Activated CD4-positive, alpha-beta memory T cell treated with anti-CD3 and anti-CD28 coated beads for 36 hours (primary cell): ENCODE measurements around the gene TFDP2. TPM values are rescaled to one million over a fixed set of nuclear protein-coding genes. Genes with fewer than 3 reads are reported as not detected.
A peak's percentile ranks its signal among the peaks of the same experiment; 100 is the strongest.

Experiments used
- CTCF ChIA-PET: fragments of 350-600 bp; sonication (Branson Sonifier 250); formaldehyde crosslinking; loops from one replicate; lab custom pipeline; 2021; ENCODE audit warnings: antibody characterized with exemption, inconsistent platforms; lab: Charles Lee
- POLR2A ChIA-PET: fragments of 350-600 bp; sonication (Branson Sonifier 250); formaldehyde crosslinking; loops from one replicate; lab custom pipeline; 2021; ENCODE audit warnings: antibody characterized with exemption; lab: Charles Lee
- DNase-seq: peaks from one replicate; pipeline ENCODE4 v3.0.0-alpha.2; 2020
- H3K27ac Mint-ChIP-seq: one replicate; pipeline ENCODE4 v1.8.0; 2021; ENCODE audit warnings: mixed read lengths
- H3K27me3 Mint-ChIP-seq: one replicate; pipeline ENCODE4 v1.8.0; 2021; ENCODE audit warnings: mixed read lengths
- H3K36me3 Mint-ChIP-seq: one replicate; pipeline ENCODE4 v1.8.0; 2021; ENCODE audit warnings: mixed read lengths
- H3K4me1 Mint-ChIP-seq: one replicate; pipeline ENCODE4 v1.8.0; 2021; ENCODE audit warnings: low read depth, mixed read lengths
- H3K4me3 Mint-ChIP-seq: one replicate; pipeline ENCODE4 v1.8.0; 2021; ENCODE audit warnings: mild to moderate bottlenecking, mixed read lengths
- H3K9me3 Mint-ChIP-seq: one replicate; pipeline ENCODE4 v1.8.0; 2021; ENCODE audit warnings: mixed read lengths
- intact Hi-C: fragments of 100-400 bp; cut with micrococcal nuclease; formaldehyde crosslinking; loops from one replicate; pipeline ENCODE4 v1.15.1; 2023
- total RNA-seq, 2 experiments: library from RNA; stranded (reverse); gene quantifications; one replicate each; pipeline ENCODE4 v1.2.3, GENCODE V29; 2021

Gene TFDP2
- total RNA-seq, 2 experiments from 2014 or later, result 19.1 to 21.5 TPM

- Mint-ChIP-seq H3K27ac (no peak overlapping the region), H3K9me3 (peaks cover 2% of the 10 kb centered on the region), H3K27me3 (no peaks in the 10 kb centered on the region), H3K4me3 (no peak overlapping the region), H3K36me3 (peaks cover 6% of the 10 kb centered on the region), H3K4me1 (peaks cover 3% of the 10 kb centered on the region)
- DNase-seq, result no peak
- intact Hi-C loops, result no loop called here
- ChIA-PET CTCF (no interaction called here), POLR2A (no interaction called here)
Measured at GRCh38 chr3:142056656-142057330, 92.6 kb downstream of the TFDP2 start.

DNA sequence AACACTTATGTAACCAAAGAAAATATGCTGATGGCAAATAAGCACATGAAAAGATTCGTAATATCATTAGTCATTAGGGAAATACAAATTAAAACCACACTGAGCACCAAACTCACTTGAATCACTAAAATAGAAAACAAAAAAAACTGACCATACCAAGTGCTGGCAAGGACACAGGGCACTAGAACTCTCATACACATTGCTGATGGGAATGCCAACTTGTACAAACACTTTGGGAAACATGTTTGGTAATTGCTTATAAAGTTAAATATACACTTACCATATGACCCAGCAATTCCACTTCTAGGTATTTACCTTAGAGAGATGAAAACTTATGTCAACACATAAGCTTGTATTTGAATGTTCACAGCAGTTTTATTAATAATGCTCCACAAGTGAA is 95.5 kb downstream of the TFDP2 start:
- peaks cover 2% of the 10 kb centered on the region for H3K9me3 Mint-ChIP-seq
- no peak overlapping the region for H3K4me3 Mint-ChIP-seq
- no peaks in the 10 kb centered on the region for H3K27me3 Mint-ChIP-seq
- no peak for DNase-seq
- peaks cover 7% of the 10 kb centered on the region for H3K36me3 Mint-ChIP-seq
- peaks cover 3% of the 10 kb centered on the region for H3K4me1 Mint-ChIP-seq
- intact Hi-C loops, result no loop called here
- CTCF ChIA-PET, result no interaction called here
- H3K27ac Mint-ChIP-seq, result no peak overlapping the region
- POLR2A ChIA-PET, result no interaction called here

- Mint-ChIP-seq H3K27me3 (no peaks in the 10 kb centered on the region), H3K4me1 (peaks cover 3% of the 10 kb centered on the region), H3K27ac (no peak overlapping the region), H3K36me3 (peaks cover 8% of the 10 kb centered on the region), H3K4me3 (no peak overlapping the region), H3K9me3 (peaks cover 2% of the 10 kb centered on the region)
- DNase-seq, result no peak
- intact Hi-C loops, result no loop called here
- CTCF ChIA-PET, result no interaction called here
- POLR2A ChIA-PET, result no interaction called here
Measured at GRCh38 chr3:142053244-142053643, 96.1 kb downstream of the TFDP2 start.

DNA sequence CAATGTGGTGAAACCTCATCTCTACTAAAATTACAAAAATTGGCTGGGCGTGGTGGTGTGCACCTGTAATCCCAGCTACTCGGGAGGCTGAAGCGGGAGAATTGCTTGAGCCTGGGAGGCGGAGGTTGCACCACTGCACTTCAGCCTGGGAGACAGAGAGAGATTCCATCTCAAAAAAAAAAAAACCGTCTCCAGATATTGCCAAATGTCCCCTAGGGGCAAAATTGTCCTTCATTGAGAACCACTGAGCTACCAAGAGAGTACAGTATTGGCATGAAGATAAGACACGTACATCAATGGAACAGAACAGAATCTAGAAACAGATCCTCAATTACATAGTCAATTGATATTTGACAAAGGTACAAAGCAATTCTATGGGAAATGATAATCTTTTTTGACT is 98.0 kb downstream of the TFDP2 start:
- POLR2A ChIA-PET, result no interaction called here
- no peak for DNase-seq
- intact Hi-C loops, result no loop called here
- Mint-ChIP-seq H3K9me3 (peaks cover 2% of the 10 kb centered on the region), H3K4me1 (peaks cover 3% of the 10 kb centered on the region), H3K36me3 (peaks cover 8% of the 10 kb centered on the region), H3K27ac (no peak overlapping the region), H3K27me3 (no peaks in the 10 kb centered on the region), H3K4me3 (no peak overlapping the region)
- CTCF ChIA-PET, result no interaction called here

GRCh38 chr3:142047021-142047369 is 102.3 kb downstream of the TFDP2 start:
- intact Hi-C loops, result no loop called here
- no peaks in the 10 kb centered on the region for H3K4me1 Mint-ChIP-seq
- POLR2A ChIA-PET, result no interaction called here
- H3K27ac Mint-ChIP-seq, result no peak overlapping the region
- H3K27me3 Mint-ChIP-seq, result no peaks in the 10 kb centered on the region
- DNase-seq, result no peak
- H3K9me3 Mint-ChIP-seq, result no peaks in the 10 kb centered on the region
- H3K36me3 Mint-ChIP-seq, result peaks cover 2% of the 10 kb centered on the region
- no peak overlapping the region for H3K4me3 Mint-ChIP-seq
- CTCF ChIA-PET, result no interaction called here

- H3K36me3 Mint-ChIP-seq, result peaks cover 2% of the 10 kb centered on the region
- no peak for DNase-seq
- H3K4me1 Mint-ChIP-seq, result no peaks in the 10 kb centered on the region
- intact Hi-C loops, result no loop called here
- no peak overlapping the region for H3K27ac Mint-ChIP-seq
- H3K9me3 Mint-ChIP-seq, result no peaks in the 10 kb centered on the region
- POLR2A ChIA-PET, result no interaction called here
- H3K27me3 Mint-ChIP-seq, result no peaks in the 10 kb centered on the region
- H3K4me3 Mint-ChIP-seq, result no peak overlapping the region
- CTCF ChIA-PET, result interaction anchor here (0.6 kb wide), 1 partner anchor 384 kb away, joined by 3 read pairs; no protein-coding TSS in a partner anchor
Measured at GRCh38 chr3:142046320-142047020, 102.9 kb downstream of the TFDP2 start.

DNA sequence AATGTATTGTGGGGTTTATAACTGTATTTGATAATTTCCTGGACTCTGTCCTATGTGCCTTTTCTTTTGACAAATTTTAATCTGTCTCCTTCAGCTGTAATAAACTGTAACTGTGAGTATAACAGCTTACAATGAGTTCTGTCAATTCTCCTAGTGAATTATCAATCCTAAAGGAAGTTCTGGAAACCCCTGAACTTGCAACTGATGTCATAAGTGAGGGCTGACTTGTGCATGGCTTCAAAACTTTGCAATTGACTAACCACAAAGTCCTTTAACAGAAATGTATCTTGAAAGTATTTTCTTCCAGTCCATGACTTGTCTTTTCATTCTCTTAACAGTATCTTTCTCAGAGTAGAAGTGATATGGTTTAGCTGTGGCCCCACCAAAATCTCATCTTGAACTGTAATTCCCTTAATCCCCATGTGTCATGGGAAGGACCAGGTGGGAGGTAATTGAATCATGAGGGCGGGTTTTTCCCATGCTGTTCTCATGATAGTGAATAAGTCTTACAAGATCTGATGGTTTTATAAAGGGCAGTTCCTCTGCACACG is 108.3 kb downstream of the TFDP2 start:
- H3K36me3 Mint-ChIP-seq, result no peaks in the 10 kb centered on the region
- CTCF ChIA-PET, result no interaction called here

DNA sequence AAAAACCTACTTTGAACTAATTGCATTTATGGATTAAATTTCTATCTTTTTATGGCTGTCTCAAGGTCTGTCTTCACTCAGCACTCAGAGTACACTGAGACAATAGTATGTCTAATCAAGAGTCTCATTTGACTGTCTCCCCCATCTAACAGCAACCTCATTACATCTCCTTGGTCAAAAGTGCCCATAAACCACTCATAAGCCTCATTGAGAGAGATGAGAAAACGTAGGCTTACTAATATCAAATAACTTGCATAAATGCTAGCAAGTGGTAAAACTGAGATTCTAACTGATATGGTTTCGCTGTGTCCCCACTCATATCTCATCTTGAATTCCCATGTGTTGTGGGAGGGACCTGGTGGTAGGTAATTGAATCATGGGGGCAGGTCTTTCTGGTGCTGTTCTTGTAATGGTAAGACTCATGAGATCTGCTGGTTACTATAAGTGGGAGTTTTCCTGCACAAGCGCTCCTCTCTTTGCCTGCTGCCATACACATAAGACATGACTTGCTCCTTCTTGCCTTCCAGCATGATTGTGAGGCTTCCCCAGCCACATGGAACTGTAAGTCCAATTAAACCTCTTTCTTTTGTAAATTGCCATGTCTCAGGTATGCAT is 113.9 kb downstream of the TFDP2 start:
- Mint-ChIP-seq H3K27ac (no peak overlapping the region), H3K9me3 (no peaks in the 10 kb centered on the region), H3K36me3 (no peaks in the 10 kb centered on the region), H3K27me3 (no peaks in the 10 kb centered on the region), H3K4me3 (no peak overlapping the region), H3K4me1 (peaks cover 5% of the 10 kb centered on the region)
- ChIA-PET POLR2A (no interaction called here), CTCF (no interaction called here)
- peak; percentile 15 for DNase-seq
- intact Hi-C loops, result no loop called here

More for the DNA sequence above, 108.3 kb downstream of the TFDP2 start:
- POLR2A ChIA-PET, result no interaction called here
- Mint-ChIP-seq H3K4me3 (no peak overlapping the region), H3K27me3 (no peaks in the 10 kb centered on the region), H3K27ac (no peak overlapping the region), H3K9me3 (no peaks in the 10 kb centered on the region), H3K4me1 (peaks cover 6% of the 10 kb centered on the region)
- no peak for DNase-seq
- intact Hi-C loops, result no loop called here

- H3K4me1 Mint-ChIP-seq, result peaks cover 14% of the 10 kb centered on the region
- no peak overlapping the region for H3K27ac Mint-ChIP-seq
- POLR2A ChIA-PET, result no interaction called here
- no peak for DNase-seq
- H3K9me3 Mint-ChIP-seq, result no peaks in the 10 kb centered on the region
- intact Hi-C loops, result no loop called here
- no peak overlapping the region for H3K4me3 Mint-ChIP-seq
- no peaks in the 10 kb centered on the region for H3K36me3 Mint-ChIP-seq
- no peaks in the 10 kb centered on the region for H3K27me3 Mint-ChIP-seq
- CTCF ChIA-PET, result no interaction called here
Measured at GRCh38 chr3:142033292-142033691, 116.1 kb downstream of the TFDP2 start.

DNA sequence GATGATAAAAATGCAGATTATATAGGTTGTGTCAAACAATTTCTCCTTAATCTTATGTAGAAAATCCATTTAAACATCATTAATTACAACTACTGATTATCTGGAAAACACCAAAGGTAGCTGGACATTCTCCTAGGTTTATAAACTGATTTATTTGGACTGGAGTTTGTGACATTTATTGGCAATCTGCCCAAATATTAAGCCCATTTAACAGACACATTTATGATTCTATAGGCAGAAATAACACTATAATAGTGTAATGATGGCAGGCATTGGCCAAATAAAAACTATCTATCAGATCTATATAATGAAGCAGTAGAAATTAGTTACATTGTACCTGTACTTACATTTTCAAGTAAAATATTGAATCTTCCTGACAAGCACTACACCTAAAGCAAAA is 117.8 kb downstream of the TFDP2 start:
- CTCF ChIA-PET, result no interaction called here
- no peak for DNase-seq
- no peaks in the 10 kb centered on the region for H3K27me3 Mint-ChIP-seq
- no peaks in the 10 kb centered on the region for H3K36me3 Mint-ChIP-seq
- no peaks in the 10 kb centered on the region for H3K9me3 Mint-ChIP-seq
- H3K4me1 Mint-ChIP-seq, result peaks cover 22% of the 10 kb centered on the region
- POLR2A ChIA-PET, result no interaction called here
- H3K4me3 Mint-ChIP-seq, result no peak overlapping the region
- intact Hi-C loops, result no loop called here
- no peak overlapping the region for H3K27ac Mint-ChIP-seq

GRCh38 chr3:142029791-142030190 is 119.6 kb downstream of the TFDP2 start:
- no peak for DNase-seq
- no peaks in the 10 kb centered on the region for H3K27me3 Mint-ChIP-seq
- no peaks in the 10 kb centered on the region for H3K9me3 Mint-ChIP-seq
- intact Hi-C loops, result loop anchor here (5.0 to 10.0 kb wide), 2 partner anchors 65 to 118 kb away; partner anchors contain the start of gene TFDP2
- CTCF ChIA-PET, result interaction anchor here (0.7 kb wide), 1 partner anchor 64 kb away, joined by 3 read pairs; no protein-coding TSS in a partner anchor
- POLR2A ChIA-PET, result no interaction called here
- no peak overlapping the region for H3K4me3 Mint-ChIP-seq
- H3K4me1 Mint-ChIP-seq, result peaks cover 17% of the 10 kb centered on the region
- H3K27ac Mint-ChIP-seq, result no peak overlapping the region
- no peaks in the 10 kb centered on the region for H3K36me3 Mint-ChIP-seq

DNA sequence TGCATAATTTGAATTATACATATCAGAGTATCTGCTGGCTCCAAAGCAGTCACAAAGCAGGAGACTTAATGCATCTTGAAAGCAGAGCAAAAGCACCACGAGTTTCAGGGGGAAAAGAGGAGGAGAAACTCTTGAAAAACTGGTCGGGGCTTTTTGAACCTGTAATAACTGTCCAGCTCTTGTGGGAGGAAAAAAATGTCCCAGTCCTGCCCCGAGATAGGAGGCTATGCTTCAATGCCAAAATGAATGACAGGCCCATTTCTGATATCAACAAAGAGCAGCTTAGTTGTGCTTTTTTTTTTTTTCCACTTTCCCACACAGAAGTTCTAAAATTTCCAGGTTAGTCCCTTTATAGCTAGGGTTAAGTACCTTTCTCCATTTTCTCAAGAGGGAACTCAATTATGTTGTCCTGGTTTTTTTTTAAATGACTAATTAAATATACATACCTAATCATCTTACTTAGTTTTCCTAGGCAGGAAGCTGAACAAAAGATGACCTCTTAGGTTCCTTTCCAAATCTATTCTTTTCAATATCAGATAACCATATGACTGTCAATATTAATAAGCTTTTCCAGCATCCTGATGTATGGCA is 120.2 kb downstream of the TFDP2 start:
- Mint-ChIP-seq H3K36me3 (no peaks in the 10 kb centered on the region), H3K27ac (no peak overlapping the region), H3K27me3 (no peaks in the 10 kb centered on the region), H3K4me1 (peaks cover 17% of the 10 kb centered on the region), H3K9me3 (no peaks in the 10 kb centered on the region), H3K4me3 (no peak overlapping the region)
- ChIA-PET POLR2A (no interaction called here), CTCF (interaction anchor here (0.7 kb wide), 1 partner anchor 64 kb away, joined by 3 read pairs; no protein-coding TSS in a partner anchor)
- intact Hi-C loops, result loop anchor here (5.0 to 10.0 kb wide), 2 partner anchors 64 to 118 kb away; partner anchors contain the start of gene TFDP2
- DNase-seq, result no peak
